ENCODE data around the gene CCNE1. TPM values are rescaled to one million over a fixed set of nuclear protein-coding genes. Genes with fewer than 3 reads are reported as not detected.

The CCNE1 gene
- total RNA-seq: 4.1 TPM

- peak; percentile 97 for ATAC-seq
- intact Hi-C loops (cut with DNase I): no loop called here
- peak; percentile 98 for DNase-seq (ENCODE audit: low spot score)
Measured at GRCh38 chr19:29811125-29812079, at the start of gene CCNE1. Gene CCNE1 (plus strand): TSS chr19:29811991. CDS start chr19:29812556, 565 bp downstream.

- ATAC-seq: no peak
- intact Hi-C loops (cut with DNase I): loop anchor here (5.0 kb wide), 1 partner anchor 109 kb away; no protein-coding TSS in a partner anchor
- no peak for DNase-seq (ENCODE audit: low spot score)
Measured at GRCh38 chr19:29763196-29763595, 48.6 kb upstream of the CCNE1 start.

GRCh38 chr19:29764361-29764760 is 47.4 kb upstream of the CCNE1 start:
- DNase-seq (ENCODE audit: low spot score) (no peak), ATAC-seq (no peak)
- intact Hi-C loops (cut with DNase I): loop anchor here (5.0 kb wide), 1 partner anchor 108 kb away; no protein-coding TSS in a partner anchor

GRCh38 chr19:29766100-29766499 is 45.7 kb upstream of the CCNE1 start:
- intact Hi-C loops (cut with DNase I): no loop called here
- ATAC-seq: no peak
- DNase-seq (ENCODE audit: low spot score): no peak

- DNase-seq (ENCODE audit: low spot score) (no peak), ATAC-seq (no peak)
- intact Hi-C loops (cut with DNase I): no loop called here
Measured at GRCh38 chr19:29767039-29767735, 44.6 kb upstream of the CCNE1 start.

GRCh38 chr19:29768166-29768565 is 43.6 kb upstream of the CCNE1 start:
- no peak for ATAC-seq
- intact Hi-C loops (cut with DNase I): no loop called here
- DNase-seq (ENCODE audit: low spot score): no peak

- ATAC-seq (no peak), DNase-seq (ENCODE audit: low spot score) (no peak)
- intact Hi-C loops (cut with DNase I): no loop called here
Measured at GRCh38 chr19:29769997-29770396, 41.8 kb upstream of the CCNE1 start.

- intact Hi-C loops (cut with DNase I): no loop called here
- no peak for DNase-seq (ENCODE audit: low spot score)
- ATAC-seq: no peak
Measured at GRCh38 chr19:29770648-29771047, 41.1 kb upstream of the CCNE1 start.

- intact Hi-C loops (cut with DNase I): no loop called here
- peak; percentile 67 for ATAC-seq
- DNase-seq (ENCODE audit: low spot score): no peak
Measured at GRCh38 chr19:29771708-29772414, 39.9 kb upstream of the CCNE1 start.

GRCh38 chr19:29772696-29773095 is 39.1 kb upstream of the CCNE1 start:
- intact Hi-C loops (cut with DNase I): no loop called here
- no peak for ATAC-seq
- DNase-seq (ENCODE audit: low spot score): no peak

GRCh38 chr19:29773141-29773540 is 38.6 kb upstream of the CCNE1 start:
- ATAC-seq: no peak
- DNase-seq (ENCODE audit: low spot score): no peak
- intact Hi-C loops (cut with DNase I): no loop called here

GRCh38 chr19:29774126-29774525 is 37.7 kb upstream of the CCNE1 start:
- ATAC-seq: no peak
- no peak for DNase-seq (ENCODE audit: low spot score)
- intact Hi-C loops (cut with DNase I): no loop called here

- intact Hi-C loops (cut with DNase I): no loop called here
- ATAC-seq: no peak
Measured at GRCh38 chr19:29777781-29778309, 33.9 kb upstream of the CCNE1 start.

GRCh38 chr19:29779921-29780320 is 31.9 kb upstream of the CCNE1 start:
- ATAC-seq: no peak
- no peak for DNase-seq (ENCODE audit: low spot score)
- intact Hi-C loops (cut with DNase I): no loop called here

More at GRCh38 chr19:29777781-29778309, 33.9 kb upstream of the CCNE1 start:
- no peak for DNase-seq (ENCODE audit: low spot score)

- no peak for DNase-seq (ENCODE audit: low spot score)
- no peak for ATAC-seq
- intact Hi-C loops (cut with DNase I): no loop called here
Measured at GRCh38 chr19:29781386-29782259, 30.2 kb upstream of the CCNE1 start.

GRCh38 chr19:29782260-29782580 is 29.6 kb upstream of the CCNE1 start:
- DNase-seq (ENCODE audit: low spot score) (no peak), ATAC-seq (no peak)
- intact Hi-C loops (cut with DNase I): no loop called here

GRCh38 chr19:29783627-29784190 is 28.1 kb upstream of the CCNE1 start:
- ATAC-seq (no peak), DNase-seq (ENCODE audit: low spot score) (no peak)
- intact Hi-C loops (cut with DNase I): no loop called here

- no peak for ATAC-seq
- DNase-seq (ENCODE audit: low spot score): no peak
- intact Hi-C loops (cut with DNase I): no loop called here
Measured at GRCh38 chr19:29784598-29785223, 27.1 kb upstream of the CCNE1 start.
